Myocyte (in vitro differentiated cells): ENCODE results near the gene TRAF5. TPM values are rescaled to one million over a fixed set of nuclear protein-coding genes. Genes with fewer than 3 reads are reported as not detected.

Experiments used
- DNase-seq: peaks from one replicate; pipeline ENCODE4 v3.0.0-alpha.2; 2012; ENCODE audit warnings: low read depth
- total RNA-seq: library from RNA; depleted of rRNA; stranded (reverse); fragments of >200 nt; gene quantifications from 2 replicates; pipeline ENCODE4 v1.2.3, GENCODE V29; 2014

TRAF5 gene
- total RNA-seq, 1 donor from 2014 or later, result 19.8 TPM

- DNase-seq, result no peak
Observed at GRCh38 chr1:211420845-211421454, 94.3 kb downstream of the TRAF5 start.

GRCh38 chr1:211424018-211424417, 97.4 kb downstream of the TRAF5 start:
- DNase-seq, result no peak

Other genes with a start within 250 kb of the TRAF5 start
- 9.3 and 10.3 TPM in 2 replicates for gene KCNH1, start 192.7 kb upstream of the TRAF5 start, total RNA-seq
- 28.4 and 38.0 TPM in 2 replicates for gene RCOR3, start 67.5 kb upstream of the TRAF5 start, total RNA-seq
- 0.52 and 0.56 TPM in 2 replicates for gene RD3, start 165.3 kb downstream of the TRAF5 start, total RNA-seq